DND-41 (cell line): ENCODE data around the gene VAV3.

ENCODE experiments used
- ATAC-seq: fragments of 200-7000 bp; cut with Tn5 transposase; 3 replicates; pipeline ENCODE4 v1.9.1; 2021; ENCODE audit warnings: low read depth; ENCODE audit not compliant: insufficient read depth
- DNase-seq: peaks from one replicate; pipeline ENCODE4 v3.0.0-alpha.2; 2020
- H2AFZ ChIP-seq: 2 replicates; pipeline ENCODE4 v1.6.0; 2012; ENCODE audit warnings: low read depth, low read length
- H3K27ac ChIP-seq: 2 replicates; pipeline ENCODE4 v1.5.1; 2012; ENCODE audit warnings: low read length, inconsistent platforms
- H3K27me3 ChIP-seq: fragments of 200-600 bp; sonication (generic); 2 replicates; pipeline ENCODE4 v1.6.0; 2012; ENCODE audit warnings: low read length, mild to moderate bottlenecking, inconsistent platforms; ENCODE audit not compliant: insufficient read depth, poor library complexity
- H3K36me3 ChIP-seq: 2 replicates; pipeline ENCODE4 v1.5.1; 2012; ENCODE audit warnings: low read length, inconsistent platforms; ENCODE audit not compliant: insufficient read depth
- H3K4me1 ChIP-seq: 2 replicates; pipeline ENCODE4 v1.5.1; 2012; ENCODE audit warnings: mild to moderate bottlenecking, low read length; ENCODE audit not compliant: insufficient read depth
- H3K4me2 ChIP-seq: 2 replicates; pipeline ENCODE4 v1.6.0; 2012; ENCODE audit warnings: mild to moderate bottlenecking, moderate library complexity, low read length, inconsistent platforms; ENCODE audit not compliant: insufficient read depth
- H3K4me3 ChIP-seq, 2 experiments: fragments of 200-600 bp in 1 of 2; shearing (Covaris generic) in 1 of 2; 2 replicates each; pipeline ENCODE4 v1.5.1; 2012 to 2016; ENCODE audit warnings: inconsistent platforms in 2 of 2, low read length in 2 of 2, mild to moderate bottlenecking in 2 of 2, low read depth in 1 of 2, moderate library complexity in 1 of 2
- H3K79me2 ChIP-seq: 2 replicates; pipeline ENCODE4 v1.6.0; 2012; ENCODE audit warnings: low read length, inconsistent platforms; ENCODE audit not compliant: insufficient read depth
- H3K9ac ChIP-seq: 2 replicates; pipeline ENCODE4 v1.6.0; 2012; ENCODE audit warnings: low read depth, mild to moderate bottlenecking, inconsistent platforms, low read length, moderate library complexity
- H3K9me3 ChIP-seq: 2 replicates; pipeline ENCODE4 v1.5.1; 2012; ENCODE audit warnings: low read length, moderate library complexity, mild to moderate bottlenecking, inconsistent platforms; ENCODE audit not compliant: insufficient read depth, severe bottlenecking
- H4K20me1 ChIP-seq: 2 replicates; pipeline ENCODE4 v1.6.0; 2012; ENCODE audit warnings: low read length; ENCODE audit not compliant: insufficient read depth
- EZH2 ChIP-seq: IDR thresholded peaks from 3 replicates; pipeline ENCODE4 v1.6.1; 2012; ENCODE audit warnings: borderline replicate concordance, low read depth, mild to moderate bottlenecking, moderate library complexity, low read length, inconsistent platforms; ENCODE audit not compliant: severe bottlenecking
- TF ChIP-seq, protein P1 (sequence below): IDR thresholded peaks from 2 replicates; pipeline ENCODE4 v1.5.1; 2012; ENCODE audit warnings: borderline replicate concordance, low read length, moderate library complexity, mild to moderate bottlenecking; ENCODE audit not compliant: poor library complexity, severe bottlenecking; ENCODE audit errors: extremely low read depth

The VAV3 gene

DNA sequence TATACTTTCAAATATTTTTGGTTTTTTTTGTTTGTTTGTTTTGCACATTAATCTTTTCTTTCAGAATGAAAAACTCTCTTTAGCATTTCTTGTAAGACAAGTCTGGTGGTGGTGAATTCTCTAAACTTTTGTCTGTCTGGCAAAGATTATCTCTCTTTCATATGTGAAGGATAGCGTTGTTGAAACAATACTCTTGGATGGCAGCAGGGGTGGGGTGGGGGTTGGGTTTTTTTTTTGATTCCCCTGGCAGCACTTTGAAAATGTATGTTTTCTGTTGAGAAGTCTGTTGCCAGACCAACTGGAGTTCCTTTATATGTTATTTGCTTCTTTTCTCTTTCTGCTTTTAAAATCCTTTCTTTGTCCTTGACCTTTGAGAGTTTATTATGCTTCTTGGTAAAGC lies 160.2 kb downstream of the VAV3 start:
- no peaks in the 10 kb centered on the region for H3K9me3 ChIP-seq
- peaks cover 30% of the 10 kb centered on the region for H3K79me2 ChIP-seq
- H2AFZ ChIP-seq = no peak overlapping the region
- no peak for TF ChIP-seq EZH2
- TF ChIP-seq, protein P1, sequence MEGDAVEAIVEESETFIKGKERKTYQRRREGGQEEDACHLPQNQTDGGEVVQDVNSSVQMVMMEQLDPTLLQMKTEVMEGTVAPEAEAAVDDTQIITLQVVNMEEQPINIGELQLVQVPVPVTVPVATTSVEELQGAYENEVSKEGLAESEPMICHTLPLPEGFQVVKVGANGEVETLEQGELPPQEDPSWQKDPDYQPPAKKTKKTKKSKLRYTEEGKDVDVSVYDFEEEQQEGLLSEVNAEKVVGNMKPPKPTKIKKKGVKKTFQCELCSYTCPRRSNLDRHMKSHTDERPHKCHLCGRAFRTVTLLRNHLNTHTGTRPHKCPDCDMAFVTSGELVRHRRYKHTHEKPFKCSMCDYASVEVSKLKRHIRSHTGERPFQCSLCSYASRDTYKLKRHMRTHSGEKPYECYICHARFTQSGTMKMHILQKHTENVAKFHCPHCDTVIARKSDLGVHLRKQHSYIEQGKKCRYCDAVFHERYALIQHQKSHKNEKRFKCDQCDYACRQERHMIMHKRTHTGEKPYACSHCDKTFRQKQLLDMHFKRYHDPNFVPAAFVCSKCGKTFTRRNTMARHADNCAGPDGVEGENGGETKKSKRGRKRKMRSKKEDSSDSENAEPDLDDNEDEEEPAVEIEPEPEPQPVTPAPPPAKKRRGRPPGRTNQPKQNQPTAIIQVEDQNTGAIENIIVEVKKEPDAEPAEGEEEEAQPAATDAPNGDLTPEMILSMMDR = no peak
- H3K4me3 ChIP-seq = no peak overlapping the region
- DNase-seq = no peak
- peaks cover 43% of the 10 kb centered on the region for H3K4me1 ChIP-seq
- H3K27ac ChIP-seq = peak overlapping the region; percentile 40
- 0 out of 2 replicates have a peak overlapping the region, but pooled peaks have one; percentile 1 for H3K9ac ChIP-seq
- peak; percentile 57; the same call in 2 of the 3 replicates for ATAC-seq
- H4K20me1 ChIP-seq = peaks cover 7% of the 10 kb centered on the region; the same call in 1 of the 2 replicates
- no peaks in the 10 kb centered on the region for H3K27me3 ChIP-seq
- no peaks in the 10 kb centered on the region for H3K36me3 ChIP-seq
- peak overlapping the region; percentile 38 for H3K4me2 ChIP-seq

DNA sequence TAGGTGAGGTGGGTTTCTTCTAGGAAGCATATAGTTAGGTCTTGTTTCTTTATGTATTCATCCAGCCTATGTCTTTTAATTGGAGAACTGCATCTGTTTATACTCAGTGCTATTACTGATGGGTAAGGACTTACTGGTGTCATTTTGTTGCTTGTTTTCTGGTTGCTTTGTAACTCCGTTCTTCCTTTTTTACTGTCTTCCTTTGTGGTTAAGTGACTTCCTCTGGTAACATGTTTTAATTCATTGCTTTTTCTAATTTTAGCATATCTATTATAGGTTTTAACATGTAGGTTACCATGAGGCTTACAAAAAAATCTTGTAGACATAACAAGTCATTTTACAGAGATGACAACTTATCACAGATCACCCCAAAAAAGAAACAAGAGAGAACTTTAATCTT lies 160.8 kb downstream of the VAV3 start:
- Histone ChIP-seq H3K79me2 (peaks cover 32% of the 10 kb centered on the region), H3K4me1 (peaks cover 43% of the 10 kb centered on the region), H3K27me3 (no peaks in the 10 kb centered on the region), H3K36me3 (no peaks in the 10 kb centered on the region), H3K27ac (peak overlapping the region; percentile 40; the same call in 1 of the 2 replicates), H4K20me1 (peaks cover 7% of the 10 kb centered on the region; the same call in 1 of the 2 replicates), H2AFZ (no peak overlapping the region), H3K4me3 (no peak overlapping the region), H3K9me3 (no peaks in the 10 kb centered on the region), H3K9ac (0 out of 2 replicates have a peak overlapping the region, but pooled peaks have one; percentile 1), H3K4me2 (peak overlapping the region; percentile 38)
- TF ChIP-seq, protein P1 = no peak
- no peak for TF ChIP-seq EZH2
- peak; percentile 94 for ATAC-seq
- no peak for DNase-seq

GRCh38 chr1:107803579-107803978 lies 161.4 kb downstream of the VAV3 start:
- Histone ChIP-seq H3K4me3 (no peak overlapping the region), H3K36me3 (no peaks in the 10 kb centered on the region), H3K27me3 (no peaks in the 10 kb centered on the region), H3K9ac (no peak overlapping the region), H2AFZ (no peak overlapping the region), H3K79me2 (peaks cover 30% of the 10 kb centered on the region), H3K4me1 (peaks cover 43% of the 10 kb centered on the region), H3K4me2 (no peak overlapping the region), H3K9me3 (no peaks in the 10 kb centered on the region), H4K20me1 (peaks cover 7% of the 10 kb centered on the region; the same call in 1 of the 2 replicates), H3K27ac (no peak overlapping the region; the same call in 1 of the 2 replicates)
- no peak for ATAC-seq
- no peak for DNase-seq
- TF ChIP-seq, protein P1 = no peak
- TF ChIP-seq EZH2 = no peak
